ENCODE measurements around the gene NXN.
"Not testable (repeated sequence)": the region's sequence is repeated elsewhere in the genome, so short reads cannot be mapped to it uniquely, and the experiment has no call there.

NXN gene

GRCh38 chr17:855569-855968, 124.0 kb downstream of the NXN start:
- DNase-seq, result no peak

GRCh38 chr17:852850-853249, 126.7 kb downstream of the NXN start:
- not testable (repeated sequence) for DNase-seq

DNA sequence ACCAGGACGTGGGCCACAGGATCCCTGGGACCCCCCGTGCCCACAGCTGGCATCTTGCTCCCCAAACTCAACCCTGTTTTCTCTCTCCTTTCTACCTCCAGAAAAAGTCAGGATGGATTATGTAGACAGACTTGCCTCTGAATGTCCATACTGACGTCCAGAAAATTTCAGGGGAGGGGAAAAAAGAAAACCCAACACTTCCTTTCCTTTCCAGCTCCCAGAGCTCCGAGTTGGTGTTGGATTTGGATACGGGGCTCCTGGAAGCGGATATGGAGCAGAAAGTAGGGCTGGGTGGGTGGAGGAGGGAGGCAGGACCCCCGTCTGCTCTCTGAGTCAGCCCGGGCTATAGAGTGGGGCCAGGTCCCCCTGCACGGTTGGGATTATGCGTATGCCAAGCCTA, 127.2 kb downstream of the NXN start:
- DNase-seq, result no peak

DNA sequence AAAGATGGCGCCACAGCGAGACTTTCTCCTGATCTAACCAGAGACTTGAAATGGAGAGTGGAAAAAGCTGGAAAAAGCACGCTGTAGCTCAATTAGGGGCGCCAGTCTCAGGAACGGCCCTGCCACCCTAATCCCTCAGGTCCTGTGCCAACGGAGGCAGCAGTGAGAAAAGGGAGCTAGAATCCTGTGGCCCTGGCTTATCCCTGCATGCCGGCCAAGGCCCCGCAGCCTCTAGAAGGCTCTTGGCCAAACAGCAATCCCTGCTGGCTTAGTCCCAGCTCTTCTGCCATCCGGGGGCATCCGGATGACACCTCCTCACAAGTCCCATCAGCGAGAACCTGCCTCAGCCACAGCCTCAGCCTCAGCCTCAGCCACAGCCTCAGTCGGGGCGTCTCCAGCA, 127.7 kb downstream of the NXN start:
- DNase-seq, result no peak

GRCh38 chr17:850851-851763, 128.5 kb downstream of the NXN start:
- DNase-seq, result no peak

DNA sequence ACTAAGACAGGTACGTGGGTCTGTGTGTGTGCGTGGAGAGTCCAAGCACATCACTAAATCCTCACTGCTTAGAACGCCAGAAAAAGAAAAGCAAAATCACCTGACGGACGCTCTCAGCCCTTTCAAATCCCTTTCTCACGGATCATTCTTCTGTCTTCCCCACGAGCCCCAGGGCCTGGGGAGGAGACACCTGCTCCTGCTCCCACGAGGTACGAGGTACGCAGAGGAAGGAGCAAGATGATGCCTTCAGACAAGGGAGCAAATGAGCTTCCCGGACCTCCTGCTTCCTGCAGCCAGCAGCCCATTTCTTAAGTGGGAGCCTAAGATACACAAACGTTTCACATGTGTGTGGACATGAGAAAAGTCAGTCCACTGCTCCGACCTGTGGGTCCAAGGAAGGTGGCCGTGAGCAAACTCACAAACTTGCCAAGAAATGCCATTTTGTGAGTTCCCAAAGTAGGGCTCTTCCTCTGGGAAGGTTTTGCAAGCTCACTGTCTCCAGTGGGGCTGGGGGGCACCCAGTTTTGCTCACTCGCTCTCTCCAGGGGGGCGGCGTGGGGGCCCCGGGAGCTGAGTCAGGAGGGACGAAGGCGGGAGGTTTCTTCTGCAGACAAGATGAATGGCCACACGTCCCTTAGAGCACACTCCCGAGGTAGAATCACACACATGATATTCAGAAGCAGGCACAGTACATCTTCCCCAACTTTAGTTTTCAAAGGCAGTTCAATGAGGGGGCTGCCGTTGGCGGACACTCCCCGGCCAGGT, 129.3 kb downstream of the NXN start:
- no peak for DNase-seq

GRCh38 chr17:848402-848801, 131.2 kb downstream of the NXN start:
- DNase-seq, result no peak

GRCh38 chr17:846901-847843, 132.4 kb downstream of the NXN start:
- DNase-seq, result no peak

DNA sequence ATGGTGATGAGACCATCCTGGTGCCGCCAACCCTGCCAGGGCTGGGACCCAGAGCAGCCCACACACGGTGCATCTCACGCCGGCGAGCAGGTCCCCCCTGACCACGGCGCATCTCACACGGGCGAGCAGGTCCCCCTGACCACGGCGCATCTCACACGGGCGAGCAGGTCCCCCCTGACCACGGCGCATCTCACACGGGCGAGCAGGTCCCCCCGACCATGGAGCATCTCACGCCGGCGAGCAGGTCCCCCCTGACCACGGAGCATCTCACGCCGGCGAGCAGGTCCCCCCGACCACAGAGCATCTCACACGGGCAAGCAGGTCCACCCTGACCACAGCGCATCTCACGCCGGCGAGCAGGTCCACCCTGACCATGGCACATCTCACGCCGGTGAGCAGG, 138.3 kb downstream of the NXN start:
- no peak for DNase-seq

GRCh38 chr17:838486-838885, 141.1 kb downstream of the NXN start:
- no peak for DNase-seq

- no peak for DNase-seq
Observed at GRCh38 chr17:836151-836550, 143.4 kb downstream of the NXN start.

DNA sequence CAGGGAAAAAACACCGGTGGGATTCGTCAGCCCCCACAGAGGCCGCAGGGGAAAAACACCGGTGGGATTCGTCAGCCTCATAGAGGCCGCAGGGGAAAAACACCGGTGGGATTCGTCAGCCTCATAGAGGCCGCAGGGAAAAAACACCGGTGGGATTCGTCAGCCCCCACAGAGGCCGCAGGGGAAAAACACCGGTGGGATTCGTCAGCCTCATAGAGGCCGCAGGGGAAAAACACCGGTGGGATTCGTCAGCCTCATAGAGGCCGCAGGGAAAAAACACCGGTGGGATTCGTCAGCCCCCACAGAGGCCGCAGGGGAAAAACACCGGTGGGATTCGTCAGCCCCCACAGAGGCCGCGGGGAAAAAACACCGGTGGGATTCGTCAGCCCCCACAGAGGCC, 143.9 kb downstream of the NXN start:
- not testable (repeated sequence) for DNase-seq

DNA sequence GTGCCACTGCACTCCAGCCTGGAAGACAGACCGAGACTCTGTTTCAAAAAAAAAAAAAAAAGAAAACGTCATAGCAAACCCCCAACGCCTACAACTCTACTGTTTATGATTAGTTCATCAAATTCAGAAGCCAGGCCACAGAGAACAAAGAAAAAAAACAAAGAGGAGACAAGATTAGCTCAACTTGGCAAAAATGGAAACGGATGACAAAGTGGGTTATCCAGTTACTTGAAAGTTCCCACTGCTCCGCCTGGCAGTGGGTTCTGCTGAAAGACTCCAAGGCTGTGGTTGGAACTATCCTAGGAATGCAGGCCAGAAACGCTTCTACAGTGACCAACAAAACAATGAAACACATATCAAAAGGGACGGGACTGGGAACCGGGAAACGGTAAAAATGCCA, 144.3 kb downstream of the NXN start:
- no peak for DNase-seq

DNA sequence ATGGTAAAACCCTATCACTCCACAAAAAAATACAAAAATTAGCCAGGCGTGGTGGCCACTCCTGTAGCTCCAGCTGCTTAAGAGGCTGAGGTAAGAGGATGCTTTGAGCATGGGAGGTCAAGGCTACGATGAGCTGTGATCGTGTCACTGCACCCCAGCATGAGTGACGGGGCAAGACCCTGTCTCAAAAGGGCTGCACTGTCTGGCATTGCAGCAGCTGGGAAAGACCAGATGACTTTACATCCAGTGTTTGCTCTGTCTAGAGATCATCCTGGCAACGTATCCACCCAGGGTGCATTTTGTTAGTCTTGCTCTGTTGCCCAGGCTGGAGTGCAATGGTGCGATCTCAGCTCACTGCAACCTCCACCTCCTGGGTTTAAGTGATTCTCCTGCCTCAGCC, 145.4 kb downstream of the NXN start:
- DNase-seq, result no peak

GRCh38 chr17:830950-831349, 148.6 kb downstream of the NXN start:
- no peak for DNase-seq

DNA sequence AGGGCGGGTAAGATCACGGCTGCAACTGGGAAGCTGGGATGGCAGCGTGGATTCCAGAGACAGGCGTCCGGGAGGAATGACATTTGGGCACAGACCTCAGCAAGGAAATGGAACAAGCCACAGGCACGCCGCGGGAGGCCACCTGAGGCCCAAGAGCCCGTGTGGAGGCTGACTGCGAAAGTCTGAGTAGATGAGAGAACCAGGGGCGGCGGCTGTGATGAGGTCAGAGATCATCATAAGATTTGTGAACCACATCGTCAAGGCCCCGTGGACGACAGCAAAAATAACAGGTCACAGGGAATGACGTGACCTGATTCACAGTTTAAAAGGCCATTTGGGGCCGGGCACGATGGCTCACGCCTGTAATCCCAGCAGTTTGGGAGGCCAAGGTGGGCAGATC, 149.2 kb downstream of the NXN start:
- DNase-seq, result no peak

DNA sequence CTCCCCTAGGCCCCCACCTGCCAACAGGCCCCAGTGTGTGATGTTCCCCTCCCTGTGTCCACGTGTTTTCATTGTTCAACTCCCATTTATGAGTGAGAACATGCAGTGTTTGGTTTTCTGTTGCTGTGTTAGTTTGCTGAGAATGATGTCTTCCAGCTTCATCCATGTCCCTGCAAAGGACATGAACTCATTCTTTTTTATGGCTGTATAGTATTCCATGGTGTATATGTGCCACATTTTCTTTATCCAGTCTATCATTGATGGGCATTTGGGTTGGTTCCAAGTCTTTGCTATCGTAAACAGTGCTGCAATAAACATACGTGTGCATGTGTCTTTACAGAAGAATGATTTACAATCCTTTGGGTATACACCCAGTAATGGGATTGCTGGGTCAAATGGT, 150.0 kb downstream of the NXN start:
- DNase-seq, result not testable (repeated sequence)

GRCh38 chr17:828761-829160, 150.8 kb downstream of the NXN start:
- no peak for DNase-seq

GRCh38 chr17:826778-827177, 152.8 kb downstream of the NXN start:
- no peak for DNase-seq

GRCh38 chr17:825216-825615, 154.4 kb downstream of the NXN start:
- DNase-seq, result no peak

DNA sequence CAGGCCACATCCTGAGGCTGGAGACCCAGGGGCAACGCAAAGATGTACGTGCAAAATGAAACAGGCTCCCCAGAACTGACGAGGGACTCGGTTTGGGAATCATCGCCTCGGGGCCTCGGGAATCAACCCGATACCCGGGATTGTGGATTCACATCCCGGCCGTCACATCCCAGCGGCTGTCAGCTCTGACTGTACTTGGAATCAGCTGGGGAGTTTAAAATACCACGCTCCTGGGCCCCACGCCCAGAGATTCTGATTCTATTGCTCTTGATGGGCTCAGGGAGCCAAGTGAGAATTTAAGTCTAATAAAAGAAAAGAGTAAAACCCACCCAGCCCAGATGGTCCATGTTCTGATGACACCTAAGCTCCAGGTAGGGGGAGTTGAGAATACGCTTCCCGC, 155.2 kb downstream of the NXN start:
- DNase-seq, result no peak

DNA sequence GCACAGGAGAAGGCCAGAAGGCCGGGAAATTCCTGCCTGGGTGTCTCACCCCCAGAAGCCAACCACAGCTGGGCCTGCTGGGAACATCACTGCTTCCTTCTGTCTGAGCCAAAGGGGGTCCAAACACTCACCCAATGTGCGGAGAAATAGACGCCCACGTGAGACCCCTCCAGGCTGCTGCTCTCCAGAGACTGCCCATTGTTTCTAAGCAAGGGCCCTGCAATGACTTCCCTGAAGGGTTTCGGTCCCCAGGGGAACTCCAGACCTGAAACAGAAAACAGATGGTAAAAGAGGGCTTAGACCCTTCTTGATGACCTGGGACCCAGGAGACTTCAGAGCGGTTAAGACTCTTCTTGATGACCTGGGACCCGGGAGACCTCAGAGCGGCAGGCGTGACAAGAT, 156.1 kb downstream of the NXN start:
- no peak for DNase-seq

DNA sequence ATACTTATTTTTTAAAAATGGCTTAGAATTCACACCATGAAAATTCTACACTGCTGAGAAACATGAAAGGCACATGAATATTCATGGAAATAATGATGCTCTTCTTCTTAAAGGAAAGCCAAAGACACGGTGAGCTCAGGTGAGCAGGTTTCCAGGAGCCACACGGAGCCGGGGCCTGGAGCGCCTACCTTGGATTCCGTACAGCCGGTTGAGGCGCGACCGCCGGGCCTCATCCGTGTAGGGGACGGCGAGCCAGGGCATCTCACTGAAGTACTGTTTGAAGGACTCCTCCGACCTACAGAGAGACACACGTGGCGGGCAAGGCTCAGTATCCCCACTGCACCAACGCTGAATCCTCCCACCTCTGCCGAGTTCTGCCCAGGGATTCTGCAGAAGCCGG, 160.3 kb downstream of the NXN start:
- no peak for DNase-seq
